H9 (cell line): Measurements from ENCODE around the gene CALML4. TPM values are rescaled to one million over a fixed set of nuclear protein-coding genes. Genes with fewer than 3 reads are reported as not detected.
A peak's percentile ranks its signal among the peaks of the same experiment; 100 is the strongest.
"Not testable (repeated sequence)": the region's sequence is repeated elsewhere in the genome, so short reads cannot be mapped to it uniquely, and the experiment has no call there.

Source experiments
- DNase-seq: peaks from one replicate; pipeline ENCODE4 v3.0.0-alpha.2; 2017
- H2AFZ ChIP-seq: one replicate; pipeline ENCODE4 v1.6.1; 2013; ENCODE audit warnings: mild to moderate bottlenecking, low read length, control low read depth, moderate library complexity
- H2AK5ac ChIP-seq: 2 replicates; pipeline ENCODE4 v1.6.1; 2013; ENCODE audit warnings: low read length, control low read depth, mixed read lengths; ENCODE audit not compliant: insufficient read length
- H2BK120ac ChIP-seq: one replicate; pipeline ENCODE4 v1.6.1; 2013; ENCODE audit warnings: low read depth, mild to moderate bottlenecking, low read length, control low read depth, inconsistent platforms; ENCODE audit not compliant: poor library complexity, severe bottlenecking
- H2BK12ac ChIP-seq: 2 replicates; pipeline ENCODE4 v1.6.1; 2013; ENCODE audit warnings: low read length, control low read depth, mixed read lengths, low read depth; ENCODE audit not compliant: insufficient read length
- H2BK15ac ChIP-seq: 2 replicates; pipeline ENCODE4 v1.6.1; 2013; ENCODE audit warnings: low read depth, low read length, control low read depth
- H2BK20ac ChIP-seq: one replicate; pipeline ENCODE4 v1.6.1; 2013; ENCODE audit warnings: low read depth, mild to moderate bottlenecking, low read length, control low read depth, inconsistent platforms; ENCODE audit not compliant: poor library complexity, severe bottlenecking
- H2BK5ac ChIP-seq: 2 replicates; pipeline ENCODE4 v1.6.1; 2013; ENCODE audit warnings: low read length, control low read depth, mixed read lengths; ENCODE audit not compliant: insufficient read length
- H3K14ac ChIP-seq: 2 replicates; pipeline ENCODE4 v1.6.1; 2013; ENCODE audit warnings: low read length, control low read depth; ENCODE audit not compliant: insufficient read depth
- H3K18ac ChIP-seq: 2 replicates; pipeline ENCODE4 v1.6.1; 2013; ENCODE audit warnings: low read depth, mild to moderate bottlenecking, mixed read lengths, low read length, control low read depth; ENCODE audit not compliant: insufficient read length
- H3K23ac ChIP-seq: 2 replicates; pipeline ENCODE4 v1.6.1; 2013; ENCODE audit warnings: low read length, control low read depth, mixed read lengths, low read depth; ENCODE audit not compliant: insufficient read length
- H3K23me2 ChIP-seq: 2 replicates; pipeline ENCODE4 v1.6.1; 2013; ENCODE audit warnings: low read depth, mild to moderate bottlenecking, mixed read lengths, low read length, control low read depth; ENCODE audit not compliant: insufficient read length, poor library complexity, severe bottlenecking
- H3K27ac ChIP-seq: 2 replicates; pipeline ENCODE4 v1.5.1; 2013; ENCODE audit warnings: low read length, control low read depth, mixed read lengths, low read depth; ENCODE audit not compliant: insufficient read length
- H3K27me3 ChIP-seq: 2 replicates; pipeline ENCODE4 v1.6.1; 2013; ENCODE audit warnings: low read length, control low read depth, inconsistent platforms; ENCODE audit not compliant: insufficient read depth
- H3K4ac ChIP-seq: 2 replicates; pipeline ENCODE4 v1.6.1; 2013; ENCODE audit warnings: low read depth, mild to moderate bottlenecking, control low read depth, inconsistent platforms, low read length, moderate library complexity
- H3K4me1 ChIP-seq: 2 replicates; pipeline ENCODE4 v1.6.1; 2013; ENCODE audit warnings: low read length, control low read depth, inconsistent platforms; ENCODE audit not compliant: insufficient read depth
- H3K4me2 ChIP-seq: 2 replicates; pipeline ENCODE4 v1.6.1; 2013; ENCODE audit warnings: low read length, control low read depth, mixed read lengths; ENCODE audit not compliant: insufficient read length, insufficient read depth
- H3K56ac ChIP-seq: 2 replicates; pipeline ENCODE4 v1.6.1; 2013; ENCODE audit warnings: low read depth, mild to moderate bottlenecking, mixed read lengths, low read length, control low read depth; ENCODE audit not compliant: insufficient read length
- H3K79me1 ChIP-seq: 2 replicates; pipeline ENCODE4 v1.6.1; 2013; ENCODE audit warnings: low read depth, mild to moderate bottlenecking, moderate library complexity, low read length, control low read depth, inconsistent platforms; ENCODE audit not compliant: insufficient read depth, poor library complexity, severe bottlenecking
- H3K79me2 ChIP-seq: 2 replicates; pipeline ENCODE4 v1.6.1; 2013; ENCODE audit warnings: low read length, control low read depth, inconsistent platforms; ENCODE audit not compliant: insufficient read depth
- H3K9ac ChIP-seq: 2 replicates; pipeline ENCODE4 v1.6.1; 2013; ENCODE audit warnings: low read length, control low read depth, mixed read lengths; ENCODE audit not compliant: insufficient read length; ENCODE audit errors: extremely low read depth
- H3K9me3 ChIP-seq: one replicate; pipeline ENCODE4 v1.6.1; 2013; ENCODE audit warnings: low read depth, low read length, inconsistent platforms; ENCODE audit not compliant: control insufficient read depth
- H3T11ph ChIP-seq: one replicate; pipeline ENCODE4 v1.6.1; 2013; ENCODE audit warnings: mild to moderate bottlenecking, low read length, control low read depth, inconsistent platforms
- H4K20me1 ChIP-seq: one replicate; pipeline ENCODE4 v1.6.1; 2013; ENCODE audit not compliant: control insufficient read depth, insufficient read length, insufficient read depth
- H4K5ac ChIP-seq: 2 replicates; pipeline ENCODE4 v1.6.1; 2013; ENCODE audit warnings: low read depth, mild to moderate bottlenecking, mixed read lengths, low read length, control low read depth; ENCODE audit not compliant: insufficient read length
- H4K8ac ChIP-seq: replicated peaks from 2 replicates; pipeline ENCODE4 v1.6.1; 2013; ENCODE audit warnings: low read length, control low read depth, mixed read lengths, low read depth; ENCODE audit not compliant: insufficient read length
- H4K91ac ChIP-seq: 2 replicates; pipeline ENCODE4 v1.6.1; 2013; ENCODE audit warnings: low read depth, mild to moderate bottlenecking, moderate library complexity, mixed read lengths, low read length, control low read depth; ENCODE audit not compliant: insufficient read length
- H3K27ac Mint-ChIP-seq, 3 experiments: 2 replicates in 2 of 3; 3 replicates in 1 of 3; pipeline ENCODE4 v1.8.0; 2020 to 2021; ENCODE audit warnings: mixed read lengths in 3 of 3, mild to moderate bottlenecking in 1 of 3, moderate library complexity in 1 of 3
- H3K27me3 Mint-ChIP-seq: 2 replicates; pipeline ENCODE4 v1.8.0; 2021; ENCODE audit warnings: low read depth, mild to moderate bottlenecking, moderate library complexity, mixed read lengths
- H3K36me3 Mint-ChIP-seq, 3 experiments: 2 replicates in 2 of 3; 3 replicates in 1 of 3; pipeline ENCODE4 v1.8.0; 2020 to 2021; ENCODE audit warnings: low read depth in 3 of 3, mixed read lengths in 3 of 3; ENCODE audit not compliant: insufficient read depth in 1 of 3
- H3K4me1 Mint-ChIP-seq, 2 experiments: 2 replicates each; pipeline ENCODE4 v1.8.0; 2020; ENCODE audit warnings: mixed read lengths in 2 of 2
- H3K4me3 Mint-ChIP-seq, 2 experiments: 2 replicates in 1 of 2; 3 replicates in 1 of 2; pipeline ENCODE4 v1.8.0; 2020 to 2021; ENCODE audit warnings: mild to moderate bottlenecking in 2 of 2, mixed read lengths in 2 of 2, moderate library complexity in 1 of 2
- H3K9me3 Mint-ChIP-seq, 2 experiments: 2 replicates in 1 of 2; 3 replicates in 1 of 2; pipeline ENCODE4 v1.8.0; 2020; ENCODE audit warnings: mild to moderate bottlenecking in 2 of 2, mixed read lengths in 2 of 2, moderate library complexity in 1 of 2
- CTCF ChIP-seq: fragments of 200-600 bp; sonication (generic); conservative IDR thresholded peaks from 3 replicates; pipeline ENCODE4 v1.8.0; 2021; ENCODE audit warnings: antibody characterized with exemption, mild to moderate bottlenecking
- WGBS: extraction: QIAGEN DNeasy Blood & Tissue Kit; methylation state at CpG from one replicate; pipeline ENCODE4 v1.1.7; 2013; ENCODE audit warnings: missing lambda C conversion rate, low lambda C conversion rate, mixed read lengths; ENCODE audit not compliant: insufficient read length; ENCODE audit errors: extremely low coverage; 5-methylcytosine and 5-hydroxymethylcytosine counted together
- total RNA-seq: library from RNA; stranded (reverse); gene quantifications from 2 replicates; pipeline ENCODE4 v1.2.1, GENCODE V29; 2021

CALML4 gene
- total RNA-seq, 1 experiment from 2014 or later = 11.8 TPM

GRCh38 chr15:68227643-68228142 lies 22.6 kb upstream of the CALML4 start:
- no peak overlapping the region for H3K18ac ChIP-seq
- no peak overlapping the region for H2BK20ac ChIP-seq
- no CpG with 5 or more reads among the region's 9 CpGs for WGBS
- peaks cover 12% of the 10 kb centered on the region; the same call in 1 of the 2 replicates for H3K4me1 ChIP-seq
- H3K23ac ChIP-seq = no peak overlapping the region
- H3K27ac ChIP-seq = no peak overlapping the region
- Mint-ChIP-seq H3K36me3 (peaks cover 13 to 26% (median 18%) of the 10 kb centered on the region in 3 experiments), H3K4me1 (peaks cover 35 to 37% of the 10 kb centered on the region in 2 experiments), H3K4me3 (peak overlapping the region; percentile 82 to 90), H3K27ac (peak overlapping the region in 1 of 3 experiments; percentile 28; a peak in 1 of 7 replicates), H3K27me3 (peaks cover 16% of the 10 kb centered on the region), H3K9me3 (peaks cover 8 to 14% of the 10 kb centered on the region in 2 experiments; a peak in 4 of 5 replicates)
- H2BK15ac ChIP-seq = no peak overlapping the region
- H3K4ac ChIP-seq = no peak overlapping the region
- no peak overlapping the region for H4K91ac ChIP-seq
- no peaks in the 10 kb centered on the region for H3K9me3 ChIP-seq
- H3K14ac ChIP-seq = no peak overlapping the region
- H3K4me2 ChIP-seq = peak overlapping the region; percentile 98
- H2BK5ac ChIP-seq = no peak overlapping the region
- TF ChIP-seq CTCF = no peak
- no peaks in the 10 kb centered on the region for H4K20me1 ChIP-seq
- H3K27me3 ChIP-seq = no peaks in the 10 kb centered on the region
- H2AK5ac ChIP-seq = no peak overlapping the region
- H2AFZ ChIP-seq = no peak overlapping the region
- H2BK120ac ChIP-seq = no peak overlapping the region
- no peak overlapping the region for H3K56ac ChIP-seq
- H4K5ac ChIP-seq = no peak overlapping the region
- DNase-seq = no peak
- peaks cover 5% of the 10 kb centered on the region for H3K79me1 ChIP-seq
- no peak overlapping the region for H4K8ac ChIP-seq
- H3K79me2 ChIP-seq = peaks cover 26% of the 10 kb centered on the region; the same call in 1 of the 2 replicates
- H3K23me2 ChIP-seq = peaks cover 16% of the 10 kb centered on the region
- H3T11ph ChIP-seq = no peak overlapping the region
- no peak overlapping the region for H2BK12ac ChIP-seq
- H3K9ac ChIP-seq = no peak overlapping the region

GRCh38 chr15:68225442-68225841 lies 20.3 kb upstream of the CALML4 start:
- not testable (repeated sequence) for H2AFZ ChIP-seq, H3K9ac ChIP-seq, H3K23ac ChIP-seq, H4K8ac ChIP-seq, H4K5ac ChIP-seq, H3K27ac Mint-ChIP-seq, H3K27me3 Mint-ChIP-seq, H2BK20ac ChIP-seq, DNase-seq, H3T11ph ChIP-seq, H2AK5ac ChIP-seq, H3K27me3 ChIP-seq, H4K20me1 ChIP-seq, H2BK15ac ChIP-seq, H3K56ac ChIP-seq, H3K4me2 ChIP-seq, H3K9me3 ChIP-seq, H3K14ac ChIP-seq, H2BK5ac ChIP-seq, H3K18ac ChIP-seq, H3K79me1 ChIP-seq, H2BK120ac ChIP-seq, H3K4ac ChIP-seq, H4K91ac ChIP-seq, H3K4me3 Mint-ChIP-seq, H2BK12ac ChIP-seq, H3K27ac ChIP-seq
- H3K36me3 Mint-ChIP-seq = peaks cover 27 to 31% (median 31%) of the 10 kb centered on the region in 3 experiments
- Histone ChIP-seq H3K79me2 (peaks cover 26% of the 10 kb centered on the region; the same call in 1 of the 2 replicates), H3K23me2 (peaks cover 16% of the 10 kb centered on the region), H3K4me1 (peaks cover 12% of the 10 kb centered on the region; the same call in 1 of the 2 replicates)
- WGBS = no CpG with 5 or more reads among the region's 4 CpGs
- peaks cover 17 to 19% of the 10 kb centered on the region in 2 experiments for H3K9me3 Mint-ChIP-seq
- peaks cover 22 to 24% of the 10 kb centered on the region in 2 experiments for H3K4me1 Mint-ChIP-seq
